HG02884 (cell line): ENCODE measurements around the gene NAT8L.
"Not testable (repeated sequence)": the region's sequence is repeated elsewhere in the genome, so short reads cannot be mapped to it uniquely, and the experiment has no call there.

Experiments used
- ATAC-seq: cut with Tn5 transposase; IDR thresholded peaks from one replicate; pipeline ENCODE4 v1.9.1; 2021; ENCODE audit warnings: mild to moderate bottlenecking, moderate library complexity; ENCODE audit not compliant: unreplicated experiment

NAT8L gene, protein sequence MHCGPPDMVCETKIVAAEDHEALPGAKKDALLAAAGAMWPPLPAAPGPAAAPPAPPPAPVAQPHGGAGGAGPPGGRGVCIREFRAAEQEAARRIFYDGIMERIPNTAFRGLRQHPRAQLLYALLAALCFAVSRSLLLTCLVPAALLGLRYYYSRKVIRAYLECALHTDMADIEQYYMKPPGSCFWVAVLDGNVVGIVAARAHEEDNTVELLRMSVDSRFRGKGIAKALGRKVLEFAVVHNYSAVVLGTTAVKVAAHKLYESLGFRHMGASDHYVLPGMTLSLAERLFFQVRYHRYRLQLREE

DNA sequence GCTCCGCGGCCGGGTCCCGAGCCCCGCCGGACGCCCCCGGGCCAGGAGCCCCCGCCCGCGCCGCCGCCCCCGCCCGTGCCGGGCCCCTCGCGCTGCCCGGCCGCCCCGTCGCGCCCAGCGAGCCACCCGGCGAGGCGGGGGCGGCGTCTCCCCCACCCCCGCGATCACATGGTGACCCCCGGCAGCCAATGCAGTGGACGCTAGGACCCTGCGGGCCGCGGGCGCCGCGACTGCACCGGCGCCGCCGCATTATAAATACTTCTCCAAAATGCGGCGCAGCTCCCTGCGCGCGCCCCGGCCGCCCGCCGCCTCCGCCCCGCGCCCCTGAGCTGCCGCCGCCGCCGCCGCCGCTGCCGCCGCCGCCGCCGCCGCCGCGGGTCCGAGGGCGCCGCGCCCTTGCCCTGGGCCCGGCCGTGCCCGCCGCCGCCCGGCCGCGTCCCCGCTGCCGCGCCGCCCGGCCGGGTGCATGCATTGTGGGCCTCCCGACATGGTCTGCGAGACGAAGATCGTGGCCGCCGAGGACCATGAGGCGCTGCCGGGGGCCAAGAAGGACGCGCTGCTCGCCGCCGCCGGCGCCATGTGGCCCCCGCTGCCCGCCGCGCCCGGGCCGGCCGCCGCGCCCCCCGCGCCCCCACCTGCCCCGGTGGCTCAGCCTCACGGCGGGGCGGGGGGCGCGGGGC, at the start of gene NAT8L:
Gene NAT8L, plus strand, starts transcription at position 282 of the 680 bp plus-strand sequence. Its CDS starts 185 bp downstream, at position 467.
- no peak for ATAC-seq

DNA sequence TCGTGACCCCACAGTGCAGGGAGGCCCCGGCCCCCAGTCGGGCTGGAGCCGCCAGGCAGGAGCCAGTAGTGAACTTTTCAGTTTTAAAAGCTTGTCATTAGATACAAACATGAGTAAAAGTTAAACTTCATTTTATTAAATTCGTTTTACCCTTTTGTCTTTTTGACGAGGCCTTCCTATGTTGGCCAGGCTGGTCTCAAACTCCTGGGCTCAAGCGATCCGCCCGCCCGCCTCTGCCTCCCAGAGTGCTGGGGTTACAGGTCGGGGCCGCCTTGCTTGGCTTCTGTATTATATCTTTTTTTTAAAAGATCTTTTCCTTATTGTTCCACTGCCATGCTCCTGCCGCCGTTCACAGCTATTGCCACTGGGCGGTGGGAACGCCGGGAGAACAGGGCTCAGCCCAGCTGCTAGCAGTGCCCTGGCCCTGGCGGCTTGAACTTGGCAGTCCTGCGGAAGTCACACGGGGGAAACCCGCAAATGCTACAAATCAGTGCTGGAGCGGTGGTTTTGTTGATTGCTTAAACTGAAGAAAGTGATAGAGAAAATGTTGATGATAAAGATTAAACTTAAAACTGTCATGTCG, 49.4 kb upstream of the NAT8L start:
- no peak for ATAC-seq

DNA sequence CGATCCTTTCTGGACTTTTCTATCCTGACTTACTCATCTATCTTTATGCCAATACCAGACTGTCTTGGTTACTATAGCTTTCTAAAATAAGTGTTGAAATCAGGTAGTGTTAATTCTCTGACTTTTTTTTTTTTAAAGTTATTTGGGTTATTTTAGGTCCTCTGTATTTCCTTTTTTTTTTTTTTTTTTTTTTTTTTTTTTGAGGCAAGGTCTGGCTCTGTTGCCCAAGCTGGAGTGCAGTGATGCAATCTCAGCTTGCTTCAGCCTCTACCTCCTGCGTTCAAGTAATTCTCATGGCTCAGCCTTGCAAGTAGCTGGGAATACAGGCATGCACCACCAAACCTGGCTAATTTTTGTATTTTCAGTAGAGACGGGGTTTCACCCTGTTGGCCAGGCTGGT, 47.5 kb upstream of the NAT8L start:
- ATAC-seq = no peak

DNA sequence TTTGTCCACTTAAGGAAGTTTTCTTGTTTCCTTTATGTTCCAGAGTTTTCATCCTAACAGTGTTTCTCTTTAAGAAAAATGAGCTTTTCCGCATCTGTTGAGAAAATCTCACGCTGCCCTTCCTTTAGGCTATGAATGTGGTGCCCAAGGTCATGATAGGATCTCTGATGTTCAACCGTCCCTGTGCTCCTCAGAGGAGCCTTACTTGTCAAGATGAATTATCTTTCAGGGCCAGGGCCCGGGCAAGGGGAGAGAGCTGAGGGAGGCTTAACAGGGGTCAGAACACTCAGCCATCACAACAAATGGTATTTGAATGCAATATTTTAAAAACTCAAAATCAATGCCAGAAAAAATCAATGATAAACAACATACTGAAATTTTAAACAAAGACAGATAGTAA, 44.1 kb upstream of the NAT8L start:
- no peak for ATAC-seq

DNA sequence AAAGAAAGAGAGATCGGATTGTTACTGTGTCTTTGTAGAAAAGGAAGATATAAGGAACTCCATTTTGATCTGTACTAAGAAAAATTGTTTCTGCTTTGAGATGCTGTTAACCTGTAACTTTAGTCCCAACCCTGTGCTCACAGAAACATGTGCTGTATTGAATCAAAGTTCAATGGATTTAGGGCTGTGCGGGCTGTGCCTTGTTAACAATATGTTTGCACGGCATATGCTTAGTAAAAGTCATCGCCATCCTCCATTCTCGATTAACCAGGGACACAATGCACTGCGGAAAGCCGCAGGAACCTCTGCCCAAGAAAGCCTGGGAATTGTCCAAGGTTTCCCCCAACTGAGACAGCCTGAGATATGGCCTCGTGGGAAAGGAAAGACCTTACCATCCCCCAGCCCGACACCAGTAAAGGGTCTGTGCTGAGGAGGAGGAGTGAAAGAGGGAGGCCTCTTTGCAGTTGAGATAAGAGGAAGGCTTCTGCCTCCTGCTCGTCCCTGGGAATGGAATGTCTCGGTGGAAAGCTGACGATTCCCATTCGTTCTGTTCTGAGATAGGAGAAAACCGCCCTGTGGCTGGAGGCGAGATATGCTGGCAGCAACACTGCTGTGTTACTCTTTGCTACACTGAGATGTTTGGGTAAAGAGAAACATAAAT, 37.6 kb upstream of the NAT8L start:
- ATAC-seq = not testable (repeated sequence)

DNA sequence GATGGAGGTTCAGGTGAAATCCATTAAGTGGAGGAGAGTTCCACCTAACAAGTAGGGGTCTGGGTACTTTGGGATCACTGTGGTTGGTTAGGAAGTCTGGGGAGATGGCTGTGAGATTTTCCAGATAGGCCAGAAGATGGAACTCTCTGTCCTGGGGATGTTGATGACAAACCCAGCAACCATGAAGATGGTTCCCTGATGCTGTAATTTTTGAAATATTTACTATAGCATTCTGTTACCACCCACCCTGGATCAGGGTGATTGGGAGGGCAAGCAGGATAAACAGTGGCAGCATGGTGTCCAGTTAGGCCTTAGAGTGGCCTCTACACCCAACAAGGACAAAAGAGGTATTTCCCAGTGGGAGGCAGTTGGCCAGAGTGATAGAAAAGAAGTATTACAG, 34.4 kb upstream of the NAT8L start:
- ATAC-seq = no peak

DNA sequence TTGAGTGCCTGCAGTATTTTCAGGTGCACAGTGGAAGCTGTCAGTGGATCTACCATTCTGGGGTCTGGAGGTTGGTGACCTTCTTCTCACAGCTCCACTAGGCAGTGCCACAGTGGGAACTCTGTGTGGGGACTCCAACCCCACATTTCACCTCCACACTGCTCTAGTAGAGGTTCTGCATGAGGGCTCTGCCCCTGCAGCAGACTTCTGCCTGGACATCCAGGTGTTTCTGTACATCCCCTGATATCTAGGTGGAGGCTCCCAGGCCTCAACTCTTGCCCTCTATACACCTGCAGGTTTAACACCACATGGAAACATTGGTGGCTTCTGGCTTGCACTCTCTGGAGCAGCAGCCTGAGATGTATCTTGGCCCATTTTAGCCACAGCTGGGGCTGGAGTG, 33.3 kb upstream of the NAT8L start:
- no peak for ATAC-seq

DNA sequence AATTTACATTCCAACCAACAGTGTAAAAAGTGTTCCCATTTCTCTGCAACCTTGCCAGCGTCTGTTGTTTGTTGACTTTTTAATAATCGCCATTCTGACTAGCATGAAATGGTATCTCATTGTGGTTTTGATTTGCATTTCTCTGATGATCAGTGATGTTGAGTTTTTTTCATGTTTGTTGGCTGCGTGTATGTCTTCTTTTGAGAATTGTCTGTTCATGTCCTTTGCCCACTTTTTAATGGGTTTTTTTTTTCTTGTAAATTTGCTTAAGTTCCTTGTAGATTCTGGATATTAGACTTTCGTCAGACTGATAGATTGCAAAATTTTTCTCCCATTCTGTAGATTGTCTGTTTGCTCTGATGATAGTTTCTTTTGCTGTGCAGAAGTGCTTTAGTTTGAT, 32.0 kb upstream of the NAT8L start:
- ATAC-seq = not testable (repeated sequence)

DNA sequence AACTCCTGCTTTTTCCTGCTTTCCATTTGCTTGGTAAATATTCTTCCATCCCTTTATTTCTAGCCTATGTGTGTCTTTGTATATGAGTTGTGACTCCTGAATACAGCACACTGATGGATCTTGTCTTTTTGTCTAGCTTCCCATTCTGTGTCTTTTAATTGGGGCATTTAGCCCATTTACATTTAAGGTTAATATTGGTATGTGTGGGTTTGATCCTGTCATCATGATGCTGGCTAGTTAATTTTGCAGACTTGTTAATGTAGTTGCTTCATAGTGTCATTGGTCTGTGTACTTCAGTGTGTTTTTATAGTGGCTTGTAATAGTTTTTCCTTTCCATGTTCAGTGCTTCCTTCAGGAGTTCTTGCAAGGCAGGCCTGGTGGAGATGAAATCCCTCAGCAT, 28.0 kb upstream of the NAT8L start:
- not testable (repeated sequence) for ATAC-seq

DNA sequence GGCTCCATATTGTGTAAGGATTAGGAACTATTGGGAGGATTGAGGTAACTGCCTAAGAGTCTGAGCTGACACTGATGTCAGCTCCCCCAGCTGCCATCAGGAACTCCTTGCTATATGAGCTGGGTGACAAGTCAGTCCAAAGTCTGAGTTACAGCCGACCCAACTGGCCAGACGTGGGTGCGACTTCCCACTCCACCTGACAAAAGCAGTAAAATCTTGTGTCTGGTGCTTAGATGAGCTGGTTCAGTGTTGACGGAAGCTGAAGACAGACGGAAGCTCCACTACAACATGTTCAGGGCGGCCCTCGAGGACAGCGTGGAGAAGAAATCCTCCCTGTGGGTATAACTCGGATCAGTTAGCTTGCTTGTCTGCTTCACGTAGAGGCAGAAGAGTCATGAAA, 22.8 kb upstream of the NAT8L start:
- ATAC-seq = no peak

DNA sequence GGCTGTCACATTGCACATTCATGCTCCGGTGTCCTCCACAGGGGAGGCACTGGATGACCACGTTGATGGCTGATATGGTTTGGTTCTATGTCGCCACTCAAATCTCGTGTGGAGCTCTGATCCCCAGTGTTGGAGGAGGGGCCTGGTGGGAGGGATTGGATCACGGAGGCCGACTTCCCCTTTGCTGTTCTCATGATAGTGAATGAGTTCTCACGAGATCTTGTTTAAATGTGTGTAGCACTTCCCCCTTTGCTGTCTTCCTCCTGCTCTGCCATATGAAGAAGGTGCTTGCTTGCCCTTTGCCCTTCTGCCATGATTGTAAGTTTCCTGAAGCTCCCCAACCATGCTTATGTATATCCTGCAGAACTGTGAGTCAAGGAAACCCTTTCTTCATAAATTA, 22.3 kb upstream of the NAT8L start:
- no peak for ATAC-seq

DNA sequence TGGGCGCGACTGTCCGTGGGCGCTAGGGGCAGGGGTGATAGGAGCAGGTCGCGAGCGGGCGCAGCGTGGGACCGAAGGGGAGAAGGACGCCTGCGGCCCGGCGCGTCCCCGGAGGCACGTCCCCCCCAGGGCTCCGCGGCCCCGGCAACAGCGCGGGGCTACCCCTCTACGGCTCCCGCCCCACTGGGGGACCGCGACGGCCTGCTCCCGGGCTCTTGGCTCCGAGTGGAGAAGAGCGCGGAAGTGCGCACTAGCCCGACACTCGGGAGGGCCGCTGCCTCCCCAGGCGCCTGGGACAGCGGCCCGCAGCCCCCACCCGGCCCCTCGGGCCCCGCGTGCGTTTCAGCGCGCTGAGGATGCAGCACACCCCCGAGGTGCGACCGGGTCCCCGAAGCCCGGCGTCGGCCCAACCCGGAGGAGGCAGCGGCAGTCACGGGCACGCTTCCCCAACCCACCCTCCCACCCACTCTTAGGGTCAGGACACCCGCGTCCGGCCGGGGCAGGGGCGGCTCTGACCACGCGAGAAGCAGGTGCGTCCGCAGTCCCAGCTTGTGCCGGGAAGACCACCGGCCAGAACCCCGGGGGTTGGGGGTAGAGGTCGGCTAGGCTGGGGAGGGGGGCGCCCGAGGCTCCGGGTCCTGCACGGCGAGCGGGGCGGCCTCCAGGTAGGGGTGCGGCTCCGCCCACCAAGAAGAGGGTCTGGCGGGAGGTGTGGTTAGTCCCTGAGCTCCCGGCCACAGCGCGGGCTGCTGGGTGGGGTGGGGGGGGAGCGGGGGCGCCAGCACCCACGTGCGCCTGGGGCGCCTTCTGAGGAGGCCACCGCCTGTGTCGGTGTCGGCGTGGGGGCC, 18.5 kb upstream of the NAT8L start:
- no peak for ATAC-seq

DNA sequence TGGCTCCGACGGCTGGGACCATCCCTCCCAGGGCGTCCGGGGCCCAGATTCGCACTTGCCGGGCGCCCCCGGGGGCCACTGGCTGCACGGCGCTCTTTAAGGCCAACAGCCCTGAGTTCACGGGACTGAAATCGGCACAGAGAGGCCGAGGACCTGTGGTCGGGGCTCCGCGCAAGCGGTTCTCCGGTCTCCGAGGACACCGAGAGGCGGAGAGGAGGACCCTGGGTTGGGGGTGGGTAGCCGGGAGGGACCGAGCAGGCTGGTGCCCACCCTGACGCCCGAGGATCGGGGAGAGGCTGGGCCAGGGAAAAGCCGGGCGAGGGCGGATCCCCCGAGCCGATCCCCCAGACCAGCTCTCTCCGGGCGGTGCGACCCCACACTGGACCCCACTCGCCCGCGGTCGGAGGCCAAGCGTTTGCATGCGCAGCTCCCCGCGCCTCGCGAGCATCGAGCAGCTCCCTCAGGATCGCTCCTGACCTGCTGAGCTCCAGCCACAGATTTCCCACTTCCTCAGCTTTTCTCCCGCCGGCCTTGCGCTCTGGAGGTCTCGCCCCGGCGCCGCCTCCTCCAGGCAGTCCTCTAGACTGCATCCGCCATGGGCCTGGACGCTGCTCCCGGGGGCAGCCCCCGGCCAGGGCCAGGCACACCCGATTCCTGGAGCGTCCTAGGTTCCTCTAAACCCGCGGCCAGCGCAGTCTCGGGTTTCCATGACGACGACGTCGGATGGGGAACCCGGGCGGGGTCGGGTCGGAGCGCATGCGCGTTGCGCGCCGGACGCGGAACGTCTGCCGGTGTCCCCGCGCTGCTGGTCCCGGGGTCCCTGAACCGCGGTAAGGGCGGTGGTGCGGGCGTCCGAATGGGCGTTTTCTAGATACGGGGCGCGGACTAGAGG, 17.6 kb upstream of the NAT8L start:
- ATAC-seq = peak; percentile 51

DNA sequence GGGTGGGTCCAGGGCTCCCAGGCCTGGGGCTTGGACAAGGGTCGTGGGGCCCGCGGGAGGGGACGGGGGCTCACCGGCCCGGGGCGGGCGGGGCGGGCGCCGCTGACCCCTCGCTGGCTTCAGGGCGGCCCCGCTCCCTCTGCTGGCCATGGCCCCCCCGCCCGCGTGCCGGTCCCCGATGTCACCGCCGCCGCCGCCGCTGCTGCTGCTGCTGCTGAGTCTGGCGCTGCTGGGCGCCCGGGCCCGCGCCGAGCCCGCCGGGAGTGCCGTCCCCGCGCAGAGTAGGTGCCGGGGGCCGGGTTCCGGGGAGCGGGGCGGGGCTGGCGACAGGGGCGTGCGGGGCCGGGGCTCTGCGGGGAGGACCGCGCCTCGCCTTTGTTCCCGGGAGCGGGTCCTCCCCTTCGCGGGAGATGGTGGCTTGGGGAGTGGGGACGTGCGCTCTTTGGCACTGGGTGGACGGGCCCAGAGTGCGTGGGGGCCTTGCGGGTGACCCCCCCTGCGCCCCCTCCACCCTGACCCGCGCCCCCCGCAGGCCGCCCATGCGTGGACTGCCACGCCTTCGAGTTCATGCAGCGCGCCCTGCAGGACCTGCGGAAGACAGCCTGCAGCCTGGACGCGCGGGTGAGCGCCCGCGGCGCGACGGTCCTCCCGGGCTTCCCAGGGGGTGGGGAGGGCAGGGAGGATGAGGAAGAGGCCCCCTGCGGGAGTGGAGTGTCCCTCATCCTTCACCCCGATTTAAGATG, 16.8 kb upstream of the NAT8L start:
- ATAC-seq = no peak

DNA sequence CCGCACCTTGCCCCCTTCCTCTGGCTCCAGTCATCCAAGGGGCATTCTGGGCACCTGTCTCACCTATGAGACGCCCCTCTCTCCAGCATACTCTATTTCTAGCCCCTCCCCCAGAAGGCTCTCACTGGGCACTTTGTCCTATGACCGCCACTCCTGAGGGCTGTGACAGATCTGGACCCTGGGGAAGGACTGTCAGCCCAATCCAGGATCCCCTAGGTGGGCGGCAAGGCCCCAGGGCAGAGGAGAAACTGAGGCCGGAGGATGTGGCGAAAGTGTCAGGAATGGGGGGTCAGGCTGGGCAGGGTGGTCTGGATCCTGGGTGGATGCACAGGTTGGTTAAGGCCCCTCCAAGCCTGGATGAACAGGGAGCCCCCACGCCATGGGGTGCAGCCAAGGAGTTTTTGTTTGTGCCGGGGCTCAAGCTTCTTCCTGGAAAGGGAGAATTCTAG, 16.2 kb upstream of the NAT8L start:
- no peak for ATAC-seq

DNA sequence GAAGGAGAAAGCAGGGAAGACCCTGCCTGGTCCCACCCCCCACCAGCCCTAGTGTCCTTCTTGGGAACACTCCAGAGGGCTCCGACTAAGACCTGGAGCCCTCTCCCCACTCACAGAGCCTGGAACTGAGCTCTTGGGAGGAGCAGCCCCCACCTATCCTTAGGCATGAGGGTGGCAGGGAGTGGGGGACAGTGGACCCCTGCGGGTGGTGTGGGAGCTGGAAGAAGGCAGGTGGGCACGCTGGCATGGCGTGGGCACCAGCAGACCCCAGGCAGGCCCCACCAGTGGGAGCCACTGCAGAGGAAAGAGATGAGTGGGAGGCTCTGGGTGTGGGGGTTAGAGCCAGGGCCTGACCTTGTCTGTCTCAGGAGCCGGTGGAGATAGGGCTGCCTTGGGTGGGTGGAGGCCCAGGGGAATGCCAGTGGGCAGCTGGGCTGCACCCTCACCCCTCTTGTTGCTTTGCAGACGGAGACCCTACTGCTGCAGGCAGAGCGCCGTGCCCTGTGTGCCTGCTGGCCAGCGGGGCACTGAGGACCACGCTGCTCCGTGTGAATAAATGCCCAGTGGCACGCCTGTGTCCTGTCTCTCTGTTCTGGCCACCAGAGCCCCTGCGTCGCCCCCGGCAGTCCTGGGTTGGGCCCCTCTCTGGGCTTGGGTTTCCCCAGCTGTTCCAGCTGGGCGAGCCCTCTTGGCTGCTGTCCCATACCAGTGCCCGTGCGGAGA, 15.6 kb upstream of the NAT8L start:
- ATAC-seq = no peak

DNA sequence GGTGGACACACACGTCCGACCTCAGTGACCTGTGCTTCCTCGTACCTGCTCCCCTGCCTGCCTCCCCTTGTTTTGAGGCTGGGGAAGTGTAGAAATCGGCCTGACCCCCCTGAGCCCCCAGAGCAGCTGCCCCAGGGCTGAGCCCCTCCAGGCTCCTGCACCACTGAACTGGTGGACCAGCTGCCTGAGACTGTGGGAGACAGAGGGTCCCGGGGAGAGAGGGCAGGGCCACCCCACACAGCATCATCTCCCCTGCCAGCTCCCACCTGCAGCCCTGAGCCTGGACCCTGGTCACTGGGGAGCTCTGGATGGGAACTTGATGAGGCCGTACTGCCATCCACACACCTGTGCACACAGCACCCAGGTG, 15.0 kb upstream of the NAT8L start:
- no peak for ATAC-seq
